Left ventricle myocardium superior (tissue), 1 donor: Measurements from ENCODE around the gene THOP1. TPM values are rescaled to one million over a fixed set of nuclear protein-coding genes. Genes with fewer than 3 reads are reported as not detected.

ENCODE experiments used
- ATAC-seq: fragments of 200-7000 bp; cut with Tn5 transposase; one replicate; pipeline ENCODE4 v1.9.1; 2020; ENCODE audit warnings: mild to moderate bottlenecking, moderate library complexity
- DNase-seq: peaks from one replicate; pipeline ENCODE4 v3.0.0-alpha.2; 2020
- intact Hi-C: fragments of 100-400 bp; cut with micrococcal nuclease; formaldehyde crosslinking; loops from one replicate; pipeline ENCODE4 v1.11.0; 2022
- total RNA-seq: library from RNA; stranded (reverse); fragmentation: NEBNext Ultra II Directional; extraction: Animal tissue kit (Norgen Biotek cat#: 25700); gene quantifications from one replicate; pipeline ENCODE4 v1.2.1, GENCODE V29; 2021
- donor health status: DM: no; HTN: yes; CAD: no; lungs with severe emphysema.

The THOP1 gene
- total RNA-seq, 1 donor from 2014 or later = 59.2 TPM

DNA sequence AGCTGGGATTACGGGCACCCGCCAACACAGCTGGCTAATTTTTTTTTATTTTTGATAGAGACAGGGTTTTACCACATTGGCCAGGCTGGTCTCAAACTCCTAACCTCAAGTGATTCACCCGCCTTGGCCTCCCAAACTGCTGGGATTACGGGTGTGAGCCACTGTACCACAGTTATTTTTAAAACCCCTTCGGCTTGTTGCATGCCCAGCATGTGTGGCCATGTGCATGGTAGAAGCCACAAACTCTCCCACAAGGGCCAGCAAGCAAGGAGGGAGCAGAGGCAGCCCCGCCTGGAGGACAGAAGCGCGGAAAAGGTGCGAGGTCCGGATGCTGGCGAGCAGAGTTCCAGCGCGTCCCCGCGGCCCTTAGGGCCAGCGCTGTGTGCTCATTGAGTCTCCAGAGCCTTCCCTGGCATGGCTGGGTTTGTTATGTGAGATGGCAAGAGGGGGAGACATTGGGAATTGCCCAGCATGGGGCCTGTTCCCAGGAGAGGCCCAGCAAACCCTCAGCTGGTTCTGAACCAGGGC is 12.9 kb downstream of the THOP1 start:
- DNase-seq (no peak), ATAC-seq (no peak)
- intact Hi-C loops = no loop called here

DNA sequence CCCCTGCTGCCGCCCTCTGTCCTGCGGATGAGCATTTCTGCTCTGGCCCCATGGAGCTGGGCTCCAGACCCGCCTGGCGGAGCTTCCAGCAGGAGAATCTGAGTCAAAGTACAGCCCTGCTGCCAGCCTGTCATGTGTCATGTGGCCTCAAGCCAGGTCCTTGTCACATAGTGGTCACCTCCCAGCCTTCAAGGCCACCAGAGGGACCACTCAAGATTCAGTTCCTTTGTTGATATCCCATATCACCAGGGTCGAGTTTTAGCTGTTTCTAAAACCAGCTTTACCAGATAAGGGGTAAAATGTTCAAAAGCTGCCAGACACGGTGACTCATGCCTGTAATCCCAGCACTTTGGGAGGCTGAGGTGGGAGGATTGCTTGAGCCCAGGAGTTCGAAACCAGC is 13.4 kb downstream of the THOP1 start:
- ATAC-seq (peak; percentile 83), DNase-seq (peak; percentile 82)
- intact Hi-C loops = no loop called here

DNA sequence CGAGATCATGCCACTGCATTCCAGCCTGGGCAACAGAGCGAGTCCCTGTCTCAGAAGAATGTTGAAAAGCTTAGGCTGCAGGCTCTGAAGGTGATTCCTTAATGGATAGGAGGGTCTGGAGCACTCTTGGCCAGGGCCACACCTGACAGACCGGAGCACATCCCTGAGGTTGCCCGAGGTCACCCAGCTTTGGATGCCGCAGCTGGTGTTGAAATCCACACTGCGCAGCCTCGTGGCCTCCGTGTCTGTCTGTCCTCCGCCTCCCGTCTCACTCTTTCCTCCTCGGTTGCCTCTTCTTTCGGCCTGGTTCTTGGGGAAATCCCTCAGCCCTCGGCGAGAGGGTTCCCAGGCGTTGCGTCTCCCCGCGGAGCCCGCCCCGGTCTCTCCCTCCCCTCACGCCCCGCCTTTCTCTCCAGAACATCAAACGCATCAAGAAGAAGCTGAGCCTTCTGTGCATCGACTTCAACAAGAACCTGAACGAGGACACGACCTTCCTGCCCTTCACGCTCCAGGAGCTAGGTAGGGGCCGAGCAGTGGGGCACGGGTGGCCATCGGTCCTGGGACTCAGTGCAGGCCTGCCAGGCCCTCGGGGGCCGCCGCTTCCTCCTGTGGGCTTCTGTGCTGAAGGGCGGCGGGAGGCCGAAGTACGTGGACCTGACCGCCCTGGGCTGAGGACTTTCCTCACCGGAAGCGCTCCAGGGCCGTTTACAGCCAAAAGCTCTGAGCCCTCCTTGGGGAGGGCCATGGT is 14.1 kb downstream of the THOP1 start:
- intact Hi-C loops = no loop called here
- DNase-seq (no peak), ATAC-seq (no peak)

DNA sequence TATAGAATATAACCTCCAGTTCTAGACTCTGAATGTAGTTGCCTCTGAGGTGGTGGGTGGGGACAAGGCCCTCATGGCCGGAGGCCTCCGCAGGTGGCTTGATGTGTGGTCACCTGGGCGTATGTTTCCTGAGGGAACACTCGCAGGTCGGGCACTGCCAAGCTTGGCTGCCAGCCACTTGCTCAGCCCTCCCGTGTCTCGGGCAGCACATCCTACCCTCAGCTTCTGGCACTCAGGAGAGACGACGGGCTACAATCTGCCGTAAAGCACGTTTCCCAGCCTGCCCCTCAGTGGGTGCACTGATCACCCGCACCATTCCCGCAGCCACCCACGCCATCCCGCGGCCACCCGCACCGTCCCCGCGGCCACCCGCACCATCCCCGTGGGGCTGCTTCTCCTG is 15.2 kb downstream of the THOP1 start:
- intact Hi-C loops = no loop called here
- DNase-seq = peak; percentile 70
- peak; percentile 17 for ATAC-seq

DNA sequence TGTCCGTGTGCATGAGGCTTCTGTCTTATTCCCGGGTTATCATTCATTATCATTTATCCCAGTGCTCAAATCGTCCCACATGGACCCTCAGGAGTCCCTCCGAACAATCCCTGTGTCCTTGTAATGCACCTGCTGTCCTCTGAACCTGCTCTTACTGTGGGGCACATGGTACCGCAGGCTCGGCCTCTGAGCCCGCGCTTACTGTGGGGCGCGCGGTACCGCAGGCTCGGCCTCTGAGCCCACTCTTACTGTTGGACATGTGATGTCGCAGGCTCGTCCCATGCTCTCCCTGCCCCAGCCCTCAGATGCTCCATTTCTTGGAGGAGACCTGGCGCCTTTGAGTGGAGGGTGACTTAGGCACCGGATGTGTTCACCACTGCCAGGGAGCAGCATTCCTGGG is 17.5 kb downstream of the THOP1 start:
- DNase-seq (no peak), ATAC-seq (no peak)
- intact Hi-C loops = no loop called here

DNA sequence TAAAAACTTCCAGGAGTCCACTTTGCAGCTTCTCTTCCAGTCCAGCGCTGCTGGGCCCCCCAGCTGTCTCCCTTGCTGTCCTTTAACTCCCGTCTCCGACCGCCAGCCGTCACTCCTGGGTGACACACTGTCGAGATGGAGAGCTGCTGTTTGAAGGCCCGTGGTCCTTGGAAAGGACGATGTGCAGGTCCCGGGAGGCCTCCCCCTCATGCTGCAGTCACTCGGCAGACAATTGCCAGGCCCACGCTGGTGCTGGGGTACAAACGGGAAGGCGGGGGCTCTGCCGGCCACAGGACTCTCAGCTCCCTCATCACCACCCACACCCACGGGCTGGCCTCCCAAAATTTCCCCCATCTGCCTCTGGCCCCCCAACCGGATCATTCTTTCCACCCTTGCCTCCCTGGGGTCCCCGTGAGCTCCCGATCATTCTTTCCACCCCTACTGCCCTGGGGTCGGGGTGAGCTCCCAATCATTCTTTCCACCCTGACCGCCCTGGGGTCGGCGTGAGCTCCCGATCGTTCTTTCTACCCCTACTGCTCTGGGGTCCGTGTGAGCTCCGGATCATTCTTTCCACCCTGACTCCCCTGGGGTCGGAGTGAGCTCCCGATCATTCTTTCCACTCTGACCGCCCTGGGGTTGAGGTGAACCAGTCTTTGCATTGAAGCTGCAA is 18.3 kb downstream of the THOP1 start:
- ATAC-seq = no peak
- DNase-seq = no peak
- intact Hi-C loops = no loop called here

DNA sequence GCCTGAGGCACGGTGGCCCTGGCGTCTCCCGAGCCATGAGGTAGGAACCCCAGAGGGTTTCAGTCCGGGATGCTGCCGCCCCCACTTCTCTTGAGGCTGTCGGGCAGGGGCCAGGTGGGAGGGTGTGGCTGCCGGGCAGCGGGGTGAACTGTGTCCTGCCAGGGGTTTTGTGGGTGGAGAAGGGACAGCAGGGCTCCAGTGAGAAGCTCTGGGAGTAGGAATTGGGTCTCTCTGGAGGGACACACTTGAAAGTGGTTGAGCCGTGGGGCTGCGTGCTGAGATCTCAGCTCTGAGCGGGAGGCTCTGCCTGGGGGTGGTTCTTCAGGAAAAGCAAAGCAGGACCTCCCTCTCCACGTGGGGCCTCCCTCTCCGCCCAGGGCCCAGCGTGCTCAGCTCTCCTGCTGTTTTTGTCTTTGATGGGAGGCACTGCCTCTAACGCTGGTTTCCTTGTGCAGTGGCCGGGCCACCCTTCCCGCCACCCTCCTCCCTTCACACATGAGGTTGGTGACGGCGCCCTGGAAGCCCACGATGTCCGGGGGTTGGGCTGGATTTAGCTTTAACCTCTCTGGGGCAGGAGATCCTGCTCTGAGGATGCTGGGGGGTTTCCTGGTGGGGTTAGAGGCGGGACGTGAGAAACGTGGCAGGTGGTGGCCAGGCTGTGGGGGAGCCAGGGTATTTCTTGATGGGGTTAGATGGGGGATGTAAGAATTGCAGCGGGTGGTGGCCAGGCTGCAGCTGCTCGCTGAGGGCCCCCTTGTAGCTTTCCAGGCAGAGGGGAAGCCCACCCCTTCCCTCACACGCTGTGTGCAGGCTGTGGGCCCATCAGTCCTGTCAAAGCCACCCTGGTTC is 19.1 kb downstream of the THOP1 start:
- no peak for DNase-seq
- no peak for ATAC-seq
- intact Hi-C loops = no loop called here

DNA sequence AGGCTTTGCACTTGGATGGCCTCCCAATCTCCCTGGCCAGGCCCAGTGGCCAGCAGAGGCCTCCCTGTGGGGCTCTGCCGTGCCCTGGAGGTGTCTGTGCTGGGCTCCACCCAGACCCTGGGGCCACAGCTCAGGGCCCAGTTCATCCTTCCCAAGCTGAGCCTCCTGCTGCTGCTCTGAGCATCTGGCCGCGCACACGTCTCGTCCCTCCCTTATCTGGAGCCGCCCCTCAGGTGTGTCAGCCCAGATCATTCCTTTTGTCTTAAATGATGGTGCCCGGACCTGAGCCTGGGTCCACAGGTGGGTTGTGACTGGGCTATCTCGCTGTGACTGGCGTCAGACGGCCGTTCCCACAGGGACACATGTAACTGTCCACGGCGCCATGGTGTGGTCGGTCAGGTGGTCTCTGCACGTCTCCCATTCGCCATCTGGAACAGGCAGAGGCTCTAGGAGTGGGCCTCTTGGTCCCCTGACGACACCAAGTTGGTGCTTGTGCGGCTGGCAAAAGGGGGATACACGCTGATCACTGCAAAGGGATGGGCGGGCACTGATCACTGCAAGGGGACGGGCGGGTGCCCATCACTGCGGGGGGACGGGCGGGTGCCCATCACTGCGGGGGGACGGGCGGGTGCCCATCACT is 20.1 kb downstream of the THOP1 start:
- no peak for ATAC-seq
- DNase-seq = no peak
- intact Hi-C loops = no loop called here

DNA sequence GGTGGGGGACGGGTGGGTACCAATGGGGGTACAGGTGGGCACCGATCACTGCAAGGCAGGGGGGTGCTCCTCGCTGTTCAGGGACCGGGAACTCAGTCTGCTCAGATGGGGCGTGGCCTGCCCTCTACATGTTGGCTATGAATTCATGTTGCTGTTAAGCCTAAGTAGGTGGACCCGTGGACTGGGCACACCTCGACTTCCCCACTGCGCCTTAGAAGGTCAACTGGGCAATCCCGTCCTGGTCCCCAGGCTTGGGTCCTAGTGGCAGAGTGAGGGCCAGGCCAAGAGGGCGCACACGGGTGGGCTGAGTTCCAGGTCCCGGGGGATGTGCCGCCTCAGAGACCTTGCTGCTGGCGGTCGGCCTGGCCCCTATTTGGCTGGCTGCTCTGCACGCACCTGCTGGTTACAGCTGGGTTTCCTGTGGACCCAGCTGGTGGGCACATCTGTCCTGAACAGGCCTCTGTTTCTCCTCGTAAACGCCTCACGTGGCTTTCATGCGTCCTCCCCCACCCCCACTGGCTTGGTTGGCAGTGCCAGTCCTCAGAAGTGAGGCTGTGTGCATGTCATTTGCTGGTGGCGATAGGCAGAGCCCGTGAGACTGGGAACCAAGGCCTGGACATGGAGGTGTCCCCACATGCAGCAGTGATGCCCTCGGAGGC is 20.8 kb downstream of the THOP1 start:
- intact Hi-C loops = no loop called here
- ATAC-seq (no peak), DNase-seq (no peak)

DNA sequence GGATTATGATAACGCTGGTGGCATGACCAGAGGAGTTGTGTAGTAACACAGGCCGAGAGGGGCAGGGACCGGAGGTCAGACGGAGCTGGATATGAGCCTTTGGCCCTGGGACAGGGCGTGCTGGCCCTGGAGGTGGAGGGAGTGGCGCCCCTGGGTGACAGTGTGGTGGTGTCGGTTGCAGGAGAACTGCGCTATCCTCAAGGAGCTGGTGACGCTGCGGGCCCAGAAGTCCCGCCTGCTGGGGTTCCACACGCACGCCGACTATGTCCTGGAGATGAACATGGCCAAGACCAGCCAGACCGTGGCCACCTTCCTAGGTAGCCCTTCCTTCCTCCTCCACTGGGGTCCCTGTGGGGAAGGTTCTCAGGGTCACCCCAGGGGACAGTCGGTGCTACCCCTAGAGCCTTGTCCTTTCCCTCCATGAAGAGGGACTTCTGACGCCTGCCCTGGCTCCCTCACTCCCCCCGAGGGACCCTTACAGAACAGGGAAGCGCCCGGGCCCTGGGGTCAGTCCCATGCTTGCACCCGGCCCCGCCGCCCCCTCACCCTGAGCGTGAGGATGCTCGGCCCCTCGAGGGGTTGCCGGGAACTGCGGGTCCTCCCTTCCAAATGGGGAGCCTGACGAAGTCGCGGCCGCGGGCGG is 21.6 kb downstream of the THOP1 start:
- intact Hi-C loops = no loop called here
- ATAC-seq (no peak), DNase-seq (no peak)

DNA sequence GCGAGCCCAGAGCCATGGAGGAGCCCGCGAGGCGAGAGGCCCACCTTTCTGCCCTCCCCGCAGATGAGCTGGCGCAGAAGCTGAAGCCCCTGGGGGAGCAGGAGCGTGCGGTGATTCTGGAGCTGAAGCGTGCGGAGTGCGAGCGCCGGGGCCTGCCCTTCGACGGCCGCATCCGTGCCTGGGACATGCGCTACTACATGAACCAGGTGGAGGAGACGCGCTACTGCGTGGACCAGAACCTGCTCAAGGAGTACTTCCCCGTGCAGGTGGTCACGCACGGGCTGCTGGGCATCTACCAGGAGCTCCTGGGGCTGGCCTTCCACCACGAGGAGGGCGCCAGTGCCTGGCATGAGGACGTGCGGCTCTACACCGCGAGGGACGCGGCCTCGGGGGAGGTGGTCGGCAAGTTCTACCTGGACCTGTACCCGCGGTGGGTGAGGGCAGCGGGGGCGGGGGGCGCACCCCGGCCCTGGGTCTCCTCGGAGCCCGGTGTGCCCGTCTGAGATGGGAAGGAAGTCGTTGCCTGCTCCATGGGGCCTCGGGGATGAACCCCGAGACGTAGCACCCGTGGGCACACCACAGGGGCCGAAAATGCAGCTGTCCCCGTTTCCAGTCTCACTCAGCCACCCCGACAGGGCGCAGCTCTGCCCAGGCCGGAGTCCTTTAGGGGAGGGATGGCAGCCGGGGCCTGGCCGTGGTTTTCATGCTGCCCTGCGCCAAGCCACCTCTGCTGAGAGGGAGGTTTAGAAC is 22.3 kb downstream of the THOP1 start:
- no peak for ATAC-seq
- intact Hi-C loops = no loop called here
- no peak for DNase-seq

DNA sequence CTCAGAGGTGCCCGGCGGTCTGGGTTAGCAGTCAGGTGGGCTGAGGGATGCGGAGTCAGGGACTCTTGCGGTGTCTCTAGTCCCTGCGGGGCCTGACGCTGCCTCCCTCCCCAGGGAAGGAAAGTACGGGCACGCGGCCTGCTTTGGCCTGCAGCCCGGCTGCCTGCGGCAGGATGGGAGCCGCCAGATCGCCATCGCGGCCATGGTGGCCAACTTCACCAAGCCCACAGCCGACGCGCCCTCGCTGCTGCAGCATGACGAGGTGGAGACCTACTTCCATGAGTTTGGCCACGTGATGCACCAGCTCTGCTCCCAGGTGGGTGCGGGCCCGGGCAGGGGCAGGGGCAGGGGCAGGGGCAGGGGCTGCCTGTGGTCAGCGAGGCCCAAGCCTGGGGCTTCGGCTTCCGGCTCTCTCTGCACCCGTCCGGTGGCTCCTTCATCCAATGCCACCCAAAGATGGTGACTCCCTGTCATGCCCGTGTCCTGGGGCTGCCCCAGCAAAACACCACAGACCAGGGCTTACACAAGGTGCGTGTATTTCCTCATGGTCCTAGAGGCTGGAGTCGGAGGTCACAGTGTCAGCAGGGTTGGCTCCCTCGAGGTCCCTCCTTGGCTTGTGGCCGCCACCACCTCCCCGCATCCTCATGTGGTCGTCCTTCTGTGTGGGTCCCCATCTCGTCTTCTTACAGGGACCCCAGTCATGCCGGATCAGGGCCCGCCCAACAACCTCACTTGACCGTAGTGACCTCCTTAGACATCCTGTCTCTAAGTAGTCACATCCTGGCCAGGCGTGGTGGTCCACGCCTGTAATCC is 23.0 kb downstream of the THOP1 start:
- ATAC-seq (no peak), DNase-seq (no peak)
- intact Hi-C loops = no loop called here

DNA sequence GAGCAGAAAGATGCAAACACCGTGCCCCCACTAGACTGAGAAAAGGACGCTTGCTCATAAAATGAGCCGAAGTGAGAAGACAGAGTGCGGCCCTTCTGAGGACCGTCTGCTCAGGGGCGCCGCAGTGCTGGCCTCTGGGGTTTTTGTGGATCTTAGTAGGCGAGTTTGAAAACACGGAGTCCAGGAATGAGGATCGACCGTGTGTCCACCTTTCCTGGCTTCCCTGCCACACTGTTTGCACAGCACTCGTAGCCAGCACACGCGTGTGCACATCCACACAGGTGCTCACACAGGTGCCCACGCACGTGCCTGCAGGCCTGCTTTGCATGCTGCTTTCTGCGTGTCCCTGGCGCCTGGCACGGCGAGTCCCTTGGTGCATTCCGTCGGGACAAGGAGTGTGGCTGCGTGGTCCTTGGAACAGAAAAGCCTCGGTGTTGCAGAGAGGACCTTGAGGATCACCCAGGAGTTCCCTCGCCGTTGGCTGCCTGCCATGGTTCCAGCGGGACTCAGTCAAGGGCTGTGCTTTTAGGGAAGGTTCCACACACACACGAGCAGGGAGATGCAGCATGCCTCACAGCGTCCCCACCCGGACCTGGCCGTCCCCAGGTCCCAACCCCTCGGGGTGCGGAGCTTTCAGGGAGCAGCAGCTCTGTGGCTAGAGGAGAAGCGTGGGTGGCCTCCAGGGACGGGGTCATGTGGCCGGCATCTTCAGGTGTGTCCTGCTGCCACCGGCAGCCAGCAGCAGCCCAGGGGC is 24.3 kb downstream of the THOP1 start:
- DNase-seq = no peak
- ATAC-seq = no peak
- intact Hi-C loops = no loop called here

DNA sequence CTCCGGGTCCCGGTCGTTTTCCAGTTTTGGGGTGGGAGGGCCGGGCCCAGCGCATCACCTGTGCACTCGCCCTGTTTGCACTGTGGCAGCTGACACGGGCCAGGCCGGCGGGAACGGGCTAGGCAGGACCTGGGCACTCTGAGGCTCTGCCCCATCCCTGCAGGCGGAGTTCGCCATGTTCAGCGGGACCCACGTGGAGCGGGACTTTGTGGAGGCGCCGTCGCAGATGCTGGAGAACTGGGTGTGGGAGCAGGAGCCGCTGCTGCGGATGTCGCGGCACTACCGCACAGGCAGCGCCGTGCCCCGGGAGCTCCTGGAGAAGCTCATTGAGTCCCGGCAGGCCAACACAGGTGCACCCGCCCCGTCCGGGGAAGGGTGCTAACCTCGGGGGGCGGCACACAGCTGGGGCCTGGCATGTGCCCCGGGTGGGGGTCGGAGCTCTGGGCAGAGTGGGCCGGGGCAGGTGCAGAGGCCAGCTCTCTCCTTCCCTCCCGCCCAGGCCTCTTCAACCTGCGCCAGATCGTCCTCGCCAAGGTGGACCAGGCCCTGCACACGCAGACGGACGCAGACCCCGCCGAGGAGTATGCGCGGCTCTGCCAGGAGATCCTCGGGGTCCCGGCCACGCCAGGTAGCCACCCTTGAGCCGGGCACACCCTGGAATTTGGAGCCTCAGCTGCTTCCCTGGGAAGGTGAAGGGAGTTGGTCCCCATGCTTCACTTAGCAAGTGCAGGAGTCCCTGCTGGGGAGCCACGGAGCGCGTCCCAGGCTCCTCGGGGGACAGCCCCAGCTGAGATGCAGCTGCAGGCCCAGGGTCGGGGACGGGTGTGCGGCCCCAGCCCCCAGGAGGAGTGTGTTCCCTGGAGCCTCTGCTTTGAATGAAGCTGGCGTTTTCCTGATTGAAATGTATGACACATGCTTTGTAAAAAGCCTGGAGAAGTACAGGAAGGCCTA is 25.1 kb downstream of the THOP1 start:
- no peak for DNase-seq
- ATAC-seq = no peak

DNA sequence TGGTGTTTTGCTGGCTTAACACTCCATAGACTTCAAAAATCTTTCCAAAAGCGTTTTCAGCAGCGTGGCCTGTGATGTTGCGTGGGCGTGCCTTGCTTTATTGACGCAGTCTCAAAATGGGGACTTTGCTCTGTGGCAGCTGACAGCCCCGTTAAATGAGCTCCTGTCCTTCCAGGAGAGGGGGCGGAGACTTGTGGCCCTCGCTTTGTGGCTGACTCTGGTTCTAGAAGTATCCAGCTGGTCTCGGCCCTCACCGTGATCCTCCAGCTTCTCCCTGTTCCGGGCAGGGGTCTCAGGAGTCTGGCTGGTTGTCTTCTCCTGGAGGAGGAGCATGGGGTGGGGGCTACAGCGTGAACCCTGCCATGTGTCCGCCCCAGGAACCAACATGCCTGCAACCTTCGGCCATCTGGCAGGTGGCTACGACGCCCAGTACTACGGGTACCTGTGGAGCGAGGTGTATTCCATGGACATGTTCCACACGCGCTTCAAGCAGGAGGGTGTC is 26.0 kb downstream of the THOP1 start:
- ATAC-seq (no peak), DNase-seq (no peak)
- intact Hi-C loops = no loop called here

More for the DNA sequence above, 25.1 kb downstream of the THOP1 start:
- intact Hi-C loops = no loop called here
